Activated CD8-positive, alpha-beta memory T cell treated with anti-CD3 and anti-CD28 coated beads, Interleukin-2, amount 50 U/mL, for 4 hours (primary cell): ENCODE results near the gene GRHL3.

Experiments
- DNase-seq: peaks from one replicate; pipeline ENCODE4 v3.0.0-alpha.2; 2020

GRHL3 gene

DNA sequence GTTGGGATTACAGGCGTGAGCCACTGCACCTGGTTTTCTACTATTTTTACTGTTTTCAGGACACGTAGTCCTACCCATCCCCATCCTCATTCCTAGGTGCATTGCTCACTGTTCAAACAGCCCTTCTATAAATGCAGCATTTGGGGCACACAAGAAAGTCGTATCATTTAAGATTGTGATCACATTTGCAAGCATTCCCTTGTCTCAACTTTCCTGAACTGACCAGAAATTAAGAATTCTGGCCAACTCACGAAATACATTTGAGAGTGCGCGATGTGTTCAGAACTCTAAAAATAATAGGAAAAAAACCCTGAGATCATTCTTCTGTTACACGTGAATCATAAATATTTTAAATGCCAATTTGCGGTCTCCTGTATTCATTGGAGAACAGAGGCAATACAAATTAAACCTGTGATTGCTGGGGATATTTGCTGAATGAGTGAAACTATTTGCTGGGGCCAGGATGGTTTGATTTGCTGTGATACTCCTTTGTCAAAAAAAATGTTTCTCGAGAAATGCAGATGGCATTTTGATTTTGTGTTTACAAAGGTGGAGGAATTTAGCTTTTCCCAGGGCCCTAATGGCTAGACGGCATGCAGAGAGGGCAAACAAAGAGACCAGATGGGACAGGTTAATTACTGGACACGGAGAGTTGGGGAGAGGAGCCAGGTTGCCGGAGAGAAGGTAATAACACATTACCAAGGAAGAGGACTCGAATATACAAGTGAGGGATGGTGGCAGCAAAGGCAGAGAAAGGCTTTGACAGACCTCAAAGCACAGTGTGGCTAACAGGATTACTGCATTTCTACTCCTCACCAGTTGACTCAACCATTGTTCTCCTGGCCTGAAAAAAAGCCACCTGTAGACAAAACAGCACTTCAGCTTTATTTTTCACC is 56.0 kb downstream of the GRHL3 start:
- no peak for DNase-seq

DNA sequence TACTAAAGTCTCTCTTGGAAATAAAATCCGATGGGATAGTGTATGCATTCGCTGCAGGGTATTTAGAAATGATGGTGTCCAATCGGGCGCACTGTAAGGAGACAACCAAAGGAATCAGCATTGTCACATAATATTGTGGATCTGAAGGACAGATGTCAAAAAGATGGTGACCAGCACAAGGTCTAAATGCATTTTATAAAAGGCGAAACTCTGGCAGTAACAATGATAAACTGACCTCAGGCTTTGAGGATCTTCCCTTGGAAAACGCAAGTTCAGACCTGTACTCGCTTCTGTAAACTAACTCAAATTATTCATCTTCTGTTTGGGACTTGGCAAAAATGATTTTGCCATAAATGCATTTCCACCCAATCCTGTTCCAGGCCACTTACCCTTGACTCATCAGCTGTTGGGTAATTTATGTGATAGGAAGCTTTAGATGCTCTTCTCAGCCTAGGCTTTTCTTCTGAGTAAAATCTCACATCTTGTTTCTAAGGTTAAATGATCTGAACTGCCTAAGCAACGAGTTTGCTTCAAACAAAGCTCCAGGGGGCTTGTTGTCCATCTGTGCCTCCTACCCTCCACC is 60.7 kb downstream of the GRHL3 start:
- no peak for DNase-seq

DNA sequence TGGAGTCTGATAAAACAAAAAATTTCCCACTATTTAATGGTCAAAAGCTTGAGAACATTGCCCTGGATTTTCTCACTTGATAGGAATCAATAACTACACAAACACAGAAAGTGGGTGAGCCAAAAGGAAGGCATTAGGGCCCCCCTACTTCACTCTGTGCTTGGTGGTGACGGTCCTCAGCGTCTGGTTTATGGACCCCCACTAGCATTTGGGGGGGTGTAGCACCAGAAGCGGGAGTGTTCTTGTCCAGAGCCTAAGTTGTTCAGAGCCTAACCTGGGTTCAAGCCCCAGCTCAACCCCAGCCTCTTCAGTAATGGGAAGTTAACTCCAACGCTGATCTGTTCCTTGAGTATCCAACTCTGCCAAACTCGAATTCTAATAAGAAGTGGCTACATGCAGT is 61.4 kb downstream of the GRHL3 start:
- no peak for DNase-seq

DNA sequence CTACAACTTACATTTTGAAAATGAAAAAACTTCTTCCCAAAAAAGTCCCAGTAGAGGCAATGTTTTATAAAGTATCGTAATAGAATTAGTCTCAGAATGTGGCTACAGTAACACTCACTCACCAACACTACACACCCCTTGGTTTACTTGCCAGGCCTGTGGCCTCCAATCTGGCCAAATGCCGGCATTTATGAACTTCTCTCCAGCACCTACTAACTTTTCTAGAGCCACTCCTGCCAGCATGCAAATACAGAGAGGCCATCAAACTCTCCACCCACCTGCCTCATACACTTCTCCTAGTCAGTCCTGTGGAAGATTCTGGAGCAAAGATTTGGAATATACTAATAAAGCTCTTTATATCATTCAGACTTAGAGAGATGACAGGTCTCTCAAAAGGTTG is 62.1 kb downstream of the GRHL3 start:
- no peak for DNase-seq

DNA sequence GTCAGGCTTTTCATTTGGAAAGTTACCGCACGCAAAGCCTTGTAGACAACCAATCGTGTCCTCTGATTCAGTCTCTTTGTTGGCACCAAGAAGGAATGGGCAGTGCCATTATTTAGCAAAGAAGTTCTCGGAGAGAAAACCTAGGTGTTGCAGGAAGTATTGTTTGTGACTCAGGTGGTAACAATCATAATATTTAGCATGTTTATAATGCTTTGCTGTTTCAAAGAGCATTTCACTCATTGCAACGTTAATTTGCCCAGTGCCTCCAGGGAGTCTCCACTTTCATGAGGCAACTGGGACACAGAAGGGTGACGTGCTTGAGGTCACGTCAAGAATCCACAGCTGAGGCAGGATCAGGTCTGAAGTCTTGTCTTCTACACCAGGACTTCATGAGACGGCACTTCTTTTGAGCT is 63.0 kb downstream of the GRHL3 start:
- no peak for DNase-seq

DNA sequence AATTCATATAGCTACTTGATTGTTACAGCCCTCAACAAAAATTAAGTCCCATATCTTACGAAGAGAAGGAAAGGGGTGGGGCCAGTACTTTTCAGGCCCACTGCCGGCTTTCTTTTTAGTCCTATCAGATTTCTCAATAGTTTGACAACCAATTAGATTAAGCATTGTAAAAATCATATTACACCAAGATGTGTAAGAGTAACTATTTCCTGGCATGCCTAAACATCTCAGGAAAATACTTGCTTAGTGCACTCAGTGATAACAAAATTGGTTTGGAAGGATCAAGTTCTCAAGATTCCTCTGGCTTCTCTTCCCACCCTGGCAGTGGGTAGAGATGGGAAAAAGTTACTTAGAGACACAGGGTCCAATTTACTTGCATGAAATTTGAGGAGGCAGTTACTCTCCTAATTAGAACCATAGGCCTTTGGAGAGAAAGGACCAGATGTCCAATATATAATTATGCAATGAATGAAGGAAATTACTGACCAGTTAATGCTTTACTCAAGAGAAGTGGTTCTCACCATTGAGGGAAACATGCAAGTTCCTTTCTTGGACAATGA is 64.3 kb downstream of the GRHL3 start:
- DNase-seq: no peak

DNA sequence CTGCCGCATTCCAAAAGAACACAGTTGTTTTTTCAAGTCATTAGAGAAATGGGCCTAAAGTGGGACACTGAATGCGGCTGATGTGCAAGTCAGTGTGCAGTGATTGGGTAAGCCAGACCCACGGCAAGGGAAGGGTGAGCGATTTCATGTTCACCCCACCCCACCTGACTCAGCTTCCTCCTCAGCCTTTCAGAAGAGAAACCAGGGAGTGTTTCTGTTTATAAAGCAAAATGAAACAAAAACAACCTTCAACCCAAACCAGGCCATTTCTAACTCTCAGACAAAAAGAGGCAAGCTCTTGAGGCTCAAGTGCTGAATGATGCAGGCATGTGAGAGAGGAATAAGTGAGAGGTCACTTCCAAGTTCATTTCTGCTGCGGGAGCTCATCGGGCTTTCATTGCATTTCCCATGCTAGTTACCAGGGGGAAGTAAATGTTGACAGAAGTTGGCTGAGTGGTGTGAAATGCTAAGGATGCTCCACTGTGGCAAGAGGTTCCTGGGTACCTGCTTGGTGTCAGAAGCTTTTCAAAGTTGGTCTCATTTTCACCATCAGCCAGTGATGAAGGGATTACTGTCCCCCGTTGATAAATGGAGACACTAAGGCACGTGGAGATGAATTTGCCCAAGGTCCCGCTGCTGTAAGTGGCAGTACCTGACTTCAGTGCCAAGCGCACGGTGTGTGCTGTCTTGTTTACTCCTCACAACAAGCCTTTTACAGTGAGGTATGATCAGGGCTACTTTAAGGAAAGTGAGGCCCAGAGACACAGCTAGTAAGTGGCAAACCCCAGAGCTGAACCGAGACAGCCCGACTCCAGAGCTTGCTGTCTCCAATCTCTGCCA is 65.3 kb downstream of the GRHL3 start:
- DNase-seq: peak; percentile 45

DNA sequence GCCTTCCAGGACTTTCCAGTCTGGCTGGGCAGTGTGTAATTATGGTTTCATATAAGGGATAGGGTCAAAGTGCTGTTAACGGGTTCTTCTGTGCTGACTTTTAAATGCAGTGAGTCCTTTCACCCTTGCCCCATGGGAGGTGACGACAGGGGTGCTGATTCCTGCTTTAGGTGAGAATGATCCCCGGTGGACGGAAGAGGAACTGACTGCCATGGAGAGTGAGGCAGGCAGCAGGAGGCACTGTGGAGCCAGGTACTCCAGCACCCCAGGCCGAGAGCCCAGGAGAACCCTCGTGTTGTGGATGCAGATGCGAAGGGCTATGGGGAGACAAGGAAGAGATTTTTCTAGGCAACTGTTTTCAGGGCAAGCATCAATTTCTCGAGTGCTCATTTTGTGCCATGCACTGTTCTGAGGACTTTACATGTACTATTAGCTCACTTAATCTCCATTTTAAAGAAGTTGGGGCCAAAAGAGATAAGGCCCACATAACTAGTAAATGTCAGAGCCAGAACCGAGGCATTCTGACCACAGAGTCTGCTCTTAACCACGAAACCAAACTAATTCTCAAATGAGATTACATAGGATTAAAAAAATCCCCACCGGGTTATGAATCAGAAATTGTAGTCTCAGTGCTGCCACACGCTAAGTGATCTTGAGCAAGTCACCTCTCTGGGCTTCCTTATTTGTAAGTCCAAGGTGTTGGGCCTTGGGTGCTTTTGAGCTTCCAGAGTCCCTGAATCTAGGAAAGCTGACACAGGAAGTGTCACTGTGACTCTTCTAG is 66.2 kb downstream of the GRHL3 start:
- DNase-seq: no peak

DNA sequence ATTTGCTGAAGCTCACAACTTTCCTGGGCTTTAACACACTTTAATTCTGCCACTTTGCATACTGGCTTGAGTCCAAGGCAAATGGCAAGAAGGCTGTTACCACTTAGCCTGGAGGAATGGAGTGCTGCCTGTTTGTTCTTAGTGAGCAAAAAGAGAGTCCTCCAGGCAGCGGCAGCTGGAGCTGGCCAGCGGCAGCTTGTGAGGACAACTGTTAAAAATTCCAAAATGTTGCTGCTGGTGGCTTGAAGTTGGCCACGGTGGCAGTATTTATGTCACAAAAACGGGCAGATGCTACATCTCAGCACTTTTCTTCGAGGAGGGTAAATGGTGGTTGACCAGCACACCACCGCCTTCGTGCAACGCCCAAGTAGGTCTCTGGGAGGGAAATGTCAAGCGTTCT is 67.1 kb downstream of the GRHL3 start:
- no peak for DNase-seq

DNA sequence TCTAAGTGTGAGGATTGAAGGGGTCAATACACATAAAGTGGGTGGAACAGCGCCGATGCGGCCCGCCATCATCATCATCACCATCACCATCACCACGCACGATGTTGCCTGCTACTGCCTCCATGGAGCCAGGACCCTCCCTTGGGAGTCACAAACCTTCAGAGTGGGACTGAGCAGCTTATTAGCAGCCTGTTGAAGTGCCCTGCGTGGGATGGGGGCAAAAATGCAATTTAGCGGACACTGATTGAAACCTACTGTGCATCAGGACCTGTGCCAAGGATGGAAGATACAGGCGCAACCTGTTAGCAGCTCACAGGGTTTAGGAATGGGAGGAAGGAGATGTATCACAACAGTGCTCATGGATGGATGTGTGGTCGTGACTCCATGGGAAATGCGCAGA is 67.8 kb downstream of the GRHL3 start:
- no peak for DNase-seq

DNA sequence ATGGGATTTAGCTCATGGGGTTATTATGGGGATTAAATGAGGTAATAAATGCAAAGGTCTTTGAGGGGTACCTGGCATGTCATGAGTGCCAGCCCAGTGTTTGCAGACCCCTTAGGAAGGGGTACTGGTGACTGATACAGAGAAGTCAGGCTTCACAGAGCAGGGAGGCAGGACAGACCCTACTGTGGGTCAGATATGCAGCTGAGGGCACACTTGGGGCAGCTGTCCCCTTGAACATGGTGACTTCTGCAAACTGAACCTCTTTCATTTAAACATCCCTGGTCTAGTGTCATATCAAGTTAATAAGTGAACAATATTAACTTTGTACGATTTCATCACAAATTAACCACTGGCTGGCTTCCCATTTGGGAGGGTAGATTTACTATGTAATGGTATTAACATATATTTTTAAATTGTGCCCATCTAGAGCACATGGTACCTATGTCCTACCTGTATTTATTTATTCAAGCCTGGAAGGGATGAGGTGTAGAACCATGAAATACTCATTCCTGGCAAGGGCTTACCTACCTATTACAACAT is 68.5 kb downstream of the GRHL3 start:
- DNase-seq: no peak

DNA sequence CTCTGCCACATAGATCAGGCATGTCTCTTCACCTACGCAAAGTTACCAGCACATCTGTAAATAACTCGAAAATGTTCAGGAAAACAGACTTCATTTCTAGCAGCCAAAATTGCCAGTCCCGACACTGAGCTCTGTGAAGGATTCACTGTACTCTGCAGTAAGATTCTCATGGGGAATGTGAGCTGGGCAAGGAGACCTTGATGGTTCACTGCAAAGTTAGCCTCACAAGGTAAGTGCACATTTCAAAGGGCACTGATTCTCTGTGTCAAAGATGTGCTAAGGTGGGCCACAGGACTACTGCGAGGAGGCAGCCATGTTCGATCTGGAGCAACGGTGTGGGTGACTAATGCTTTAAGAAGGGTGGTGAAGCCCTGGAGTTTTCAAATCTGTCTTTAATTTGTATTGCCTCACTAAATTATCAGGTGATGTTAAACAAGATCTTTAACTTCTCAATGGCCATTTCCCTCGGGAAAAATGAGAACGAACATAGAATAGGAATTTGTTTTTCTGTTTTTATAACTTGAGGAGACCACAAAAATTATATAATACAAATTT is 69.3 kb downstream of the GRHL3 start:
- no peak for DNase-seq

DNA sequence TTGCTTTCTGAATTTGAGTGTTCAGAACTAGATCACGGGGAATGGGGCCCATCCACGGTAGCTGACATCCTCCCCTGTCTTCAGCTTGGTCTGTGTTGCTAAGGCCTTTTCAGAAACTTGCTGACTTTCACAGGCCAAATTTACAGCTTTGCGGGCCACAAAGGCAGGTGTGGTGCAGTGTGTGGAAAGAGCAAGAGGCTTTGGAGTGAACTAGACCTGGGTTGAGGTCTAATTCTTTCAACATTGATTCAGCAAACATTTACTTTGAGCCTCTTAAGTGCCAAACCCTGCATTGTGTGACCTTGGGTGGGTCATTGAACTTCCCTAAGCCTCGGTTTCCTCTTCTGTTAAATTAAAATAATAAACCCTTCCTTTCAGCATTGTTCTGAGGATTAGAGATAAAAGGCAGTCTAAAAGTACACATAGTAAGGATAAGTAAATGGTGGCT is 70.1 kb downstream of the GRHL3 start:
- DNase-seq: no peak

DNA sequence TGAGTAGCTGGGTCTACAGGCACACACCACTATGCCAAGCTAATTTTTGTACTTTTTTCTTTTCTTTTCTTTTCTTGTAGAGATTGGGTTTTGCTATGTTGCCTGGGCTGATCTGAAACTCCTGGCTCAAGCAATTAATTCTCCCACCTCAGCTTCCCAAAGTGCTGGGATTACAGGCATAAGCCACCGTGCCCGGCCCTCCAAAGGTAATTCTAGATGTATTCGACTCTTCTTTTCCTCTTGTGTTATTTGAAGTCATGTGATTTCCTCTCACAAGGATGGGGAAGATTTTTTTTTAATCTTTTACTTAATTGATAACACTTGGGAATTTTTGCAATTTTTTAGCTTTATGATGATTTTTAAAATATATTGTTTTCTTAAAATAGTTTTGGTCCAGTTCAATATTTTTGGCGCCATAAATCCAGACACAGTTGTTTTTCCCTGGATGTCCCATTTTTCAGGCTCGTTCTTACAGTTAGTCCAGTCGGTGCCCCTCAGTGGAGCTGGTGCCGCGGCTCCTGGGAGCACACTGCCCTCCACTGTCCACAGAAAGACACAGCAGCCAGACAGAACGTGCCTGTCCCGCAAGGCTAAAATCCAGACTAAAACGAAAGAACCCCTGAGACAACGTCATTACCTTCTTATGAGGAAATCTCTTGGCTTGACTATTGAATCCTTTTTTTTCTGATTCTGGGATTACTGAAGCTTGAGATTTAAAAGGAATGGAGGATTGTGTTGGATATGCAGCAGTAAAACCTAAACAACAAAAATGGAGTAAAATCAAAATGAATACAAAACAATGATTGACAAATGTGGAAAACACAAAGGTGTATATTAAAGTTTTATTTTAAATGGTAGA is 72.0 kb downstream of the GRHL3 start:
- peak; percentile 70 for DNase-seq

DNA sequence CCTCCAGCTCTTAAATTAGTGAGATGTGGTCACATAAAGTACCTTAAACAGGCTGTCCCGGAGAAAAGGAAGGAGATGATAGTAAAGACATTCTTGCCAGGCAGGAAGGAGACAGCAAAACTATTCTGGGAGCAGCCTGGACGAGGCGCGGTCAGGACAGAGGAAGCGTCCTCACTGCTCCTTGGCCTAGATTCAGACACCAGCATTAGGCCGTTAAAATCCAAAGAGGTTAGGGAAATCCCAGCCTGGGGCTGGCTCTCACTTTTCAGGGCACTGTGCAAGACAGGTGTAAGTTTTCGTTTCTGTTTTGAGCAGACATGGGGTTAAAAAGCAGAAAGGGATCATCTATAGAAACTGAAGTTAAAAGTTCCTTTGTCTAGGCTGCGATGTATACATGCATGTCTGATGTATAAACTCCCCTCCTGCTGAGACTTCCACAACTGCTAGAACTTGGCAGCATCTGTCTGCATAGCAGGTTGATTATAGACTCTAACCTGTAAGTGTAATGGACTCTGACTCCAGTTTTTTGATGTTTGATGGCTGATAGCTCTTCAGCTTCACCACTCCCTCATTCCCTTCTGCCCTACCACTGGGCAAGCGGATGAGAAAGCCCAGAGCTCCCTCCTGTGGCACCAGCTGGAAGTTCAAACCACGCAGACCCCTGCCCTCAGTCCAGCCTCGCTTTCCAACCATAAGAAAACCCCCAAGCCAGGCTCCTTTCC is 72.9 kb downstream of the GRHL3 start:
- peak; percentile 64 for DNase-seq

DNA sequence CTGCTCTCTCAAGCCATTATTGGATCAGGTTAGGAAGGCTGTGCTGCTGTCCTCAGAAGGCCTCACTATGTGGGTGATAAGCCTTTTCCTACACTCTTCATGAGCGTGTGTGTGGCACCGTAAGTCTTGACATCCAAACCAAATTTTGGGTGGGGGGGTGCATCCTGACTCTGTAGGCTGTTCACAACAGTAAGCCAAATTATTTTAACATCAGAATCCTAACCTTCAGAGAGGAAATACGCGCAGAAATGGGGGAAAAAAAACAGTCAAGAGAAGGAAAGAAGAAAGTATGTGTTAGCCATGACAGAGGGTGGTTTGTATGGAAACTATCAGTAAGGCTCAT is 73.4 kb downstream of the GRHL3 start:
- DNase-seq: no peak

DNA sequence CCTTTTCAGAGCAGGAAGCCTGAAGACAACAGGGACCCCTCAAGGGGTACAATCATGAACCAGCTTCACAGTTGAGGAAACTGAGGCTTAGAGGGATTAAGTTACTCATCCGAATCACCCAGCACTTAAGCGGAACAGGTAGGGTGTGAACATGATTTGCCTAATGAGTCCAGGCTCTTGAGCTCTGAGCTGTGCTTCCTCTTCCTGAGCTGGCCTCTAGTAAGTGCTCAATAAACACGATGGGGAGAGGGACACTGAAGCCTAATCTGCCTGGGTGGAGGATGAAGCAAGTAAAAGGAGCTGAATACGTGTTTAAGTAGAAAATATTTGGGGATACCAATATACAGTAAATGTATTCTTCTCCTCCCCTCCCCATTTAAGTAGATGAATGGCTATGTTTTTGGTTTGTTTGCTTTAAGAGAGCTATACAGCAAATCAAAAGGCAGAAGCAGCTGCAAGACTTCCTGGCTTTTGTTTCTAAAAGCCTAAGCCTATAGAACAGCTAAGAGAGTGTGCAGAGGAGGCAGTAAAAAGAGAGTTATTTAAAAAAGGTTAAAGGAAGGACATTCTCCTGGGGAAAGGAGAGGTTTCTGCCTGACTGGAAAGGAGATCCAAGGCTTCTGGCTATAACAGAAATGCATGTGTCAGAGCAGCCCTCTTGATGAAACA is 74.0 kb downstream of the GRHL3 start:
- DNase-seq: no peak

DNA sequence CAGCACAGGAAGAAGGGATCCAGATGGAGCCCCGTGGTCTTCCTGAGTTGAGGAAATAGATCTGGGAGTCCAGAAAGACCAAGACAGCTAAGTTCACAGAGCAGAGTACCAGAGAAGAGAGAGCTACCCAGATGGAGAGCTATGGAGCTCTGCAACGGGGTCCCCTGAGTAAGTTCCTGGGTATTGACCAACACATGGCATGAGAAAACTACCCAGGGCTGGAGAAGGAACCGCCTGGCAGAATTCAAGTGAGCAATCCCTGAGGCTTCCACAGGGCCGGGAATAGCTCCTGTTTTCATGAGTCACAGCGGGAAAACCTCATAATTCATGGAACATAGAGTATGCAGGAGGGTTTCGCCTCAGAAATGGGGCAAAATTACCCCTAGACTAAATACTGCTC is 74.7 kb downstream of the GRHL3 start:
- no peak for DNase-seq

DNA sequence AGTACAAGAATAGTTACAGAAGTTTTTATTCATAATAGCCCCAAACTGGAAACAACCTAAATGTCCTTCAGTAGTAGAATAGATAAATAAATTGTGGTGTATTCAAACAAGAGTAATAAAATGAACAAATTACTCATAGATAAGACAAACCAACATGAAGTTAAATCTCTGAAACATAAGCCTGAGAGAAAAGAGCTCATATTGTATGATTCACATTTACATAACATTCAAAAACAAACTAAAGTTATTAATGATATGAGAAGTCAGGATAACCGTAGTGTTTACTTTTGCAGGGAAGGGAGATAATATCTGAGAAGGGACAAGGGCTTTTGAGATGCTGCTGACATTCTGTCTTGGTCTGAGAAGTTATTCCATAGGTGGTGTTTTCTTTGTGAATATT is 80.9 kb downstream of the GRHL3 start:
- DNase-seq: no peak

DNA sequence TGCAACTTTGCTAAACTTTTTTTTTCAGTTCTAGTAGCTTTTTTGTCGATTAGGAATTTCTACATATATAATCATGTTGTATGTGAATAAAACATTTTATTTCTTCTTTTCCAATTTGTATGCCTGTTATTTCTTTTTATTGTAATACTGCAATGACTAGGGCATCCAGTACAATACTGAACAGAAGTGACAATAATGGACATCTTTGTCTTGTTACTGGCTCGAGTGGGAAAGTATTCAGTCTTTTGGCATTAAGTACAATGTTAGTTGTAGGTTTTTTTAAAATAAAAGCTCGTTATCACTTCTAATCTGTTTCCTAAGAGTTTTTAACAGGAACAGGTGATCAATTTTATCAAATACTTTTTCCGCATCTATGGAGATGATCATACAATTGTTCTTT is 84.6 kb downstream of the GRHL3 start:
- no peak for DNase-seq
